COLO668 (cell line): ENCODE data around the gene GPC5.

ENCODE experiments used
- DNase-seq: peaks from one replicate; lab custom pipeline; 2025; ENCODE audit not compliant: unreplicated experiment; lab: John Stamatoyannopoulos, UW

GPC5 gene

GRCh38 chr13:91454666-91455065 is 56.2 kb downstream of the GPC5 start:
- no peak for DNase-seq

GRCh38 chr13:91456837-91457236 is 58.4 kb downstream of the GPC5 start:
- DNase-seq: no peak

- no peak for DNase-seq
Measured at GRCh38 chr13:91459485-91459884, 61.1 kb downstream of the GPC5 start.

GRCh38 chr13:91464336-91464735 is 65.9 kb downstream of the GPC5 start:
- no peak for DNase-seq

- no peak for DNase-seq
Measured at GRCh38 chr13:91467236-91467635, 68.8 kb downstream of the GPC5 start.

- DNase-seq: no peak
Measured at GRCh38 chr13:91468301-91468700, 69.9 kb downstream of the GPC5 start.

- no peak for DNase-seq
Measured at GRCh38 chr13:91470084-91470621, 71.7 kb downstream of the GPC5 start.

- no peak for DNase-seq
Measured at GRCh38 chr13:91470681-91471080, 72.3 kb downstream of the GPC5 start.

- no peak for DNase-seq
Measured at GRCh38 chr13:91482427-91482826, 84.0 kb downstream of the GPC5 start.

GRCh38 chr13:91491980-91492379 is 93.6 kb downstream of the GPC5 start:
- DNase-seq: no peak

GRCh38 chr13:91493442-91493841 is 95.0 kb downstream of the GPC5 start:
- DNase-seq: no peak

- no peak for DNase-seq
Measured at GRCh38 chr13:91498298-91498697, 99.9 kb downstream of the GPC5 start.

GRCh38 chr13:91504216-91504615 is 105.8 kb downstream of the GPC5 start:
- no peak for DNase-seq

- no peak for DNase-seq
Measured at GRCh38 chr13:91506759-91507158, 108.3 kb downstream of the GPC5 start.

- no peak for DNase-seq
Measured at GRCh38 chr13:91510058-91510457, 111.6 kb downstream of the GPC5 start.

- DNase-seq: no peak
Measured at GRCh38 chr13:91513790-91514189, 115.4 kb downstream of the GPC5 start.

GRCh38 chr13:91516799-91517198 is 118.4 kb downstream of the GPC5 start:
- DNase-seq: no peak

- DNase-seq: no peak
Measured at GRCh38 chr13:91520952-91521351, 122.5 kb downstream of the GPC5 start.

GRCh38 chr13:91523116-91523515 is 124.7 kb downstream of the GPC5 start:
- DNase-seq: no peak

- no peak for DNase-seq
Measured at GRCh38 chr13:91526543-91527033, 128.2 kb downstream of the GPC5 start.

GRCh38 chr13:91529739-91530482 is 131.5 kb downstream of the GPC5 start:
- no peak for DNase-seq

- no peak for DNase-seq
Measured at GRCh38 chr13:91531646-91532045, 133.2 kb downstream of the GPC5 start.

- no peak for DNase-seq
Measured at GRCh38 chr13:91533354-91533753, 134.9 kb downstream of the GPC5 start.
